GM10847 (cell line): ENCODE results near the gene TEKTIP1.
A peak's percentile ranks its signal among the peaks of the same experiment; 100 is the strongest.

Source experiments
- POLR2A ChIP-seq: IDR thresholded peaks from 2 replicates; pipeline ENCODE4 v1.6.1; 2011; ENCODE audit not compliant: insufficient read length; ENCODE audit errors: extremely low read depth

The TEKTIP1 gene

GRCh38 chr19:3504735-3505134, 34.2 kb upstream of the TEKTIP1 start:
- TF ChIP-seq POLR2A: no peak

DNA sequence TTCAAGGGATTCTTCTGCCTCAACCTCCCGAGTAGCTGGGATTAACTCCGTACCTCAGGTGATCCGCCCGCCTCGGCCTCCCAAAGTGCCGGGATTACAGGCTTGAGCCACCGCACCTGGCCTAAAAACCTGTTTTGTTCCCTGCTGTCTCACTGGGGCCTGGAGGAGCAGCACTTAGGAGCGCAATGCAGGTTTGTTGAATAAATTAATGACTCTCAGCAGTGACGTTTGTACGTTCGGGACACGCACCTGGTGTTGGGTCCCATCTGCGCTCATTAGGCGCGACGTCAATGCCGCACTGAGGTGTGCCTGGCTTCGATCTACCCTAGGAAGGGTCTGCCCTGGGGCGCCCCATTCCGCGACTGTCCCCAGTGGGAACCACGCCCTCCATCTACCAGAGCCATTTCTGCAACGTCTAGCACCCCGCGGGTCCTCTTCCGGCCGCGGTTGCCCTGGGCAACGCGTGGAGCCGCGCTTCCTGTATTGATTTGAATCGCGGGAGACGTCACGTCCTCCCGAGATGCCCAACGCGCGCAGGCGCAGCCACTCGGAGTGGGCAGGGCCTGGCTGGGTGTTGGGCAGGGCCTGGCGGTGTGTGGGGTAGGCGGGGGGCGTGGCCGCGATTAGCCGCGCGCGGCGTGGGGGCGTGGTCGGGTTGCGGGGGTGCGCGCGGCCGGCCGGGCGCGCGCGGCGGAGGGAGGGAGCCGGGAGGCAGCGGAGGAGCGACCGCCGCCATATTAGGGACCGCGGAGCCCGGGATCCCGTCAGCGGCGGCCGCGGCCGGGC, 33.2 kb upstream of the TEKTIP1 start, which contains the start of gene FZR1:
Gene FZR1, plus strand, starts transcription at position 714 of the 786 bp plus-strand sequence. CDS start 16,679 bp downstream, outside the sequence.
- TF ChIP-seq POLR2A: peak; percentile 46

DNA sequence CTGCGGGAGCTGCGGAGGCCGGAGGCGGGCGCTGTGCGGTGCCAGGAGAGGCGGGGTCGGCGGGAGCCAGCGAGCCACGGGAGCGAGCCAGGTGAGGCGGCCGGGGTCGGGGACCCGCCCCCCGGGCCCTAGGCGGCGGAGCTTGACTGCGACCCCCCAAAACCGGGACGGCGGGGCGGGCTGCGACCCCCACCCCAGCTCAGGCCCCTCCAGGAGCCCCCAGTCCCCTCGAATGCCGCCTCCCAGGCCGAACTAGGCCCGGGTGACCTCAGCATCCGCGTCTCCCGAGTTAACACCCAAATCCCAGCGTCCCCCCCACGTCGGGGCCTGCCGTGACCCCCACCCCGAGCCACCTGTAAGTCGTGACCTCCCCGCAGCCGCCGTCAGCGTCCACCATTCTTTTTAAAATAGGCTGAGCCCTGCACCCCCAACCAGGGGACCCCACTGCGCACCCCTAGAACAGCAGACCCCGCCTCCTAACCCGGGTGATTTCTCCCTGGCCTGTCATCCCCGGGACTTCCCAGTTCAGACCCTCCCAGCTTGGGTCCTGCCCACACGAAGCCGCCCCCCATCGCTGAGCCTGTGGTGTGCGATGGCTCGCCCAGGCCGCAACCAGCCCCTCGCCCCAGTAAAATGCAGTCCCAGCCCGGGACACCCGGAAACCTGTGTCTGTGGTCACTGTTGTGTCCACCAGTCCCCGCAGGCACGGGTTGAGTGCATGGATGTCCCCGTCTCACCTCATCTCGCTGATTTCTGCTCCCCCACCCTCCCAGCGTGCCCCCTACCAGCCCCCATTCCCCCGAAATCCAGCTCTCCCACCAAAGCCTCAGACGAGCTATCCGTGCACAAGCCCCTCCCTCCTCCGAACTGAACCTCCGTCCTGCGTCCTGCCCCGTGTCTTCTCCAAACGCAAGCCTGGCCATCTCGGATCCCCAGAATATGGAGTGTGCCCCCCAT, 32.3 kb upstream of the TEKTIP1 start:
- TF ChIP-seq POLR2A: no peak

DNA sequence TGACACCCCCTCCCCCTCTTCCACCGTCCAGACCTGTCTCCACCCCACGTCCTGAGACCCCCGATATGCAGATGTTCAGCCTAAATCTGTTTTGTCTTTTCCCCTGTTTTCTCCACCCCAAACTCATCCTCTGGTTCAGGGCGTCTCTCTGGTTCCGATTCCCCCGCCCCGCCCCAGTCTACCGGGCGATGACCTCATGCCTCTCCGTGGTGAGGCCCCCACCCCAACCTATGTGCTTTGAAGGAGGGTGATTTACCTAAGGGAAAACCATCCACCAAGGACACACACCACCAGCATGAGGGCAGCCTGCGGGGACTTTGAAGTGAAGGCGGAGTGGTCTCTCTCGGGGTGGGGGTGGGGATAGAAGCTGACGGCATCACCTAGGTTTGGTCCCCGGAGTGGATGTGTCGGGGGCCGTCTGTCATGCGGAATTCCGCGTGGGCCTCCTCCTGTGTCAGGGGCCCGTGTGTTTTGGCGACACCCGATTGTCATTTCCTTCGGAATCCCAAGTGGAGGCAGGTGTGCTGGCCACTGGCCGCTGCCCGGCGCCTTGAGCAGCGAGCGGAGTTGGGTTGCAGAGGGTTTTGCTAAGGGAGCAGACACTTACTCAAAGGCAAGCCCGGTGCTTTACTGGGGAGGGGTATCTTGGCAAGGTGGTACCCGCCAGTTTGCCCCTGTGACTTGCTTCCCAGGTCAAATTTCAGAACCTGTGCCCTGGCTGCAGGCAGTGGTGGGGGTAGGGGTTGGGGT, 31.4 kb upstream of the TEKTIP1 start:
- TF ChIP-seq POLR2A: no peak

GRCh38 chr19:3508771-3509535, 30.0 kb upstream of the TEKTIP1 start:
- no peak for TF ChIP-seq POLR2A

DNA sequence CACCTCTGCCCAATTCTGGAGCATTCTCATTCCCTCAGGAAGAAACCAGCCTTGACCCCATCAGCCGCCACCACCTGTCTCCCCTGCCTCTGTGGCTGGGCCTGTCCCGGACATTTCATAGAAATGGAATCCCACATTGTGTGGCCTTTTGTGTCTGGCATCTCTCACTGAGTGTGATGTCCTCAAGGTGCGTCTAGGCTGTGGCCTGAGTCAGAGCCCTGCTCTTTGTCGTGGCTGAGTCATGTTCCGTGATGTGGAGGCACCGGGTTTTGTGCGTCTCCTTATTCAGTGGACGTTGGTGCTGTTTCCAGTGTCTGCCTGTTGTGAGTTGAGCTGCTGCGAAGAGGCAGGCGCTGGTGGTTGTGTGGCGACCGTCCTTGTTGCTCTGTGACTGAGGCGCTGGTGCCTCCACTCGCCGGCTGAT, 29.4 kb upstream of the TEKTIP1 start:
- TF ChIP-seq POLR2A: no peak

GRCh38 chr19:3510727-3511126, 28.2 kb upstream of the TEKTIP1 start:
- no peak for TF ChIP-seq POLR2A

DNA sequence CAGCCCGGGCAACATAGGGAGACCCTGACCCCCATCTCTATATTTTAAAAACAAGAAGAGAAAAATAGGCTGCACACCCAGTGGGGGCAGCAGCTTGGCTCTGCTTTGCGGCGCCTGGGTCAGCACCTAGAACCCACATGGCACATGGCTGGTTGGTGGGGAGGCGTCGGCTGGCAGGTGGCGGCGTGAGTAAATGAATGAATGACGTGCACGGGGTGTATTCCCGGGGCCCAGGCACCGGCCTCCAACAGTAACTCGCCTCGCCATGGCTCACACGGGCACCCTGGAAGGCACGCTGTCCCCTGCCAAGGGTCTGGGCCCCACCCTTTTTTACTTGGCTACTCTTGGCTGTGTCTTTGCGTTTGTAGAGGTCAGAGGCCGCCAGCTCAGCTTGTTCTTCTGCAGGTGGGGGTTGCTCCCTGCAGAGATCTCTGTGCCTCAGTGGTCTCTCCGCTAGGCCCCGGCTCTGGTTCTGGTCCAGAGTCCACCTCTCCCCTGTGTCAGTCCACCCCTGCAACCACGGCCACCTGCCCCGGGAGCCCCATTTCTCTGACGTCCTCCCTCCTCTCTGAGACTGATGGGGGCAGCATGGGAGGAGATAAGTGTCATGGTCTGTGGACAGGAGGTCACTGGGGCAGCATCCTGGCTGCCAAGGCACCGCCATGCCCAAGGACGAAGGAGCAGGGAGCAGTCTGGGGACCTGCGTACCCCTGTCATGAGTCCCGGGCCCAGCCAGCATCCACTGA, 27.3 kb upstream of the TEKTIP1 start:
- no peak for TF ChIP-seq POLR2A

GRCh38 chr19:3512562-3513228, 26.3 kb upstream of the TEKTIP1 start:
- no peak for TF ChIP-seq POLR2A

GRCh38 chr19:3513229-3514140, 25.5 kb upstream of the TEKTIP1 start:
- TF ChIP-seq POLR2A: no peak

DNA sequence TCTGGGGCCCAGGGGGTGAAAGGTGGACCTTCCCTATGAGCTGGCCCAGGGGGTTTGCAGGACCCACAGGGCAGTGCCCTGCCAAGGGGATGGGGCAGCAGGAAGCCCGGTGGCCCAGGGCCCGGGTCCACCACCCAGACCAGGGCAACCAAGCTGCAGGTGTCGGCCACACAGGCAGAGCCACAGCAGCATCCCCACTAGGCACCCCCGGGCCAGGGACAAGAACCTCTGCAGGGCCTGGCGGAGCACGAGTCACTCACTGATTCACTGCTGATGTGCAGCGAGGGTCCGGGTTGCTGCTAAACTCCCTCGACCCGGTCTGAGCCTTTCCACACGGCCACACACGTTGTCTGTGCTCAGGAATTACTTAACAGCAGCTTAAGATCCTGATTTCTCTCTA, 24.0 kb upstream of the TEKTIP1 start:
- no peak for TF ChIP-seq POLR2A

DNA sequence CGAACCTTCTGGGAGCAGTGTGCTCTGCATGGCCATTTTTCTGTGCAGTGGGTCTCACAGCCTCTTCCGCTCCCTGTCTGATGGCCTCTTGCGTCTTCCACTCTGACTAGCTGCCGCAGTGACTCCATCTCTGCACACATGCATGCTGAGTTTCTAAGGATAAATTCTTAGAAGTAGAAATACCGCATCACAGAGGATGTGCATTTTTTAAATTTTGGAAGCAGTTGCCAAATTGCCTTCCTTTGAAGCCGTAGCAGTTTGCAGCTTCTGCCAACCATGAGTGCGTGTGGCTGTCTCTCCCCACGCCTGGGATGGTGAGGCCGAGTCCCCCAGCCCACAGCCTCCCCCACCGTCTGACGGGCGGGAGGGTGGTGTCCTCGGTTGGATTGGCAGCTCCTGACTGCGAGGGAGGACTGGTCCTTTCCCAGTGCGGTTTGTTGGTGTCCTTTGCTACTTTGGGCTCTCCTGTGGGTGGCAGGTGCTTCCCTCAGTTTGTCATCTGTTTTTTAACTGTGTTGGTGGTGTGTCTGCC, 23.0 kb upstream of the TEKTIP1 start:
- TF ChIP-seq POLR2A: no peak
